SH-SY5Y (cell line): Measurements from ENCODE around the gene RCOR1.

Experiments
- GATA2 ChIP-seq: IDR thresholded peaks from 2 replicates; pipeline ENCODE4 v1.6.1; 2011; ENCODE audit warnings: mild to moderate bottlenecking, low read depth, low read length
- GATA3 ChIP-seq: IDR thresholded peaks from 2 replicates; pipeline ENCODE4 v1.6.1; 2011; ENCODE audit warnings: low read depth, mild to moderate bottlenecking, low read length, moderate library complexity

- TF ChIP-seq GATA3 (no peak), GATA2 (no peak)
Observed at GRCh38 chr14:102629808-102630350, 37.4 kb downstream of the RCOR1 start.
